ENCODE data around the gene SMIM7.

The SMIM7 gene

GRCh38 chr19:16604615-16605014, 55.3 kb downstream of the SMIM7 start:
- DNase-seq = no peak
- H3K4me3 ChIP-seq (ENCODE audit: low read depth, low read length) = no peak overlapping the region
- H3K4me1 ChIP-seq = peaks cover 16% of the 10 kb centered on the region
- H3K9me3 ChIP-seq = no peaks in the 10 kb centered on the region
- TF ChIP-seq CTCF (IDR thresholded peaks at IDR 0.05; ENCODE audit: low read depth, low read length) = no peak
- no peaks in the 10 kb centered on the region for H3K27me3 ChIP-seq
- no peaks in the 10 kb centered on the region for H3K36me3 ChIP-seq

- no peaks in the 10 kb centered on the region for H3K36me3 ChIP-seq
- H3K9me3 ChIP-seq = no peaks in the 10 kb centered on the region
- no peak for DNase-seq
- no peak overlapping the region for H3K4me3 ChIP-seq (ENCODE audit: low read depth, low read length)
- no peak for TF ChIP-seq CTCF (IDR thresholded peaks at IDR 0.05; ENCODE audit: low read depth, low read length)
- H3K4me1 ChIP-seq = peaks cover 28% of the 10 kb centered on the region
- no peaks in the 10 kb centered on the region for H3K27me3 ChIP-seq
These were observed 56.9 kb downstream of the SMIM7 start for GRCh38 chr19:16603090-16603489.

GRCh38 chr19:16601378-16602052, 58.4 kb downstream of the SMIM7 start:
- DNase-seq = no peak
- TF ChIP-seq CTCF (IDR thresholded peaks at IDR 0.05; ENCODE audit: low read depth, low read length) = no peak
- peaks cover 25% of the 10 kb centered on the region for H3K4me1 ChIP-seq
- no peaks in the 10 kb centered on the region for H3K9me3 ChIP-seq
- H3K36me3 ChIP-seq = no peaks in the 10 kb centered on the region
- H3K4me3 ChIP-seq (ENCODE audit: low read depth, low read length) = no peak overlapping the region
- no peaks in the 10 kb centered on the region for H3K27me3 ChIP-seq

- Histone ChIP-seq H3K4me3 (ENCODE audit: low read depth, low read length) (no peak overlapping the region), H3K36me3 (no peaks in the 10 kb centered on the region), H3K9me3 (no peaks in the 10 kb centered on the region), H3K4me1 (peaks cover 22% of the 10 kb centered on the region), H3K27me3 (no peaks in the 10 kb centered on the region)
- no peak for TF ChIP-seq CTCF (IDR thresholded peaks at IDR 0.05; ENCODE audit: low read depth, low read length)
- no peak for DNase-seq
These were observed 59.1 kb downstream of the SMIM7 start for GRCh38 chr19:16600824-16601223.

- Histone ChIP-seq H3K4me3 (ENCODE audit: low read depth, low read length) (no peak overlapping the region), H3K27me3 (no peaks in the 10 kb centered on the region), H3K36me3 (no peaks in the 10 kb centered on the region), H3K4me1 (peaks cover 14% of the 10 kb centered on the region), H3K9me3 (no peaks in the 10 kb centered on the region)
- peak; percentile 31 for DNase-seq
- TF ChIP-seq CTCF (IDR thresholded peaks at IDR 0.05; ENCODE audit: low read depth, low read length) = no peak
These were observed 60.1 kb downstream of the SMIM7 start for GRCh38 chr19:16599655-16600346.

GRCh38 chr19:16598848-16599247, 61.1 kb downstream of the SMIM7 start:
- Histone ChIP-seq H3K4me3 (ENCODE audit: low read depth, low read length) (no peak overlapping the region), H3K36me3 (no peaks in the 10 kb centered on the region), H3K4me1 (peaks cover 14% of the 10 kb centered on the region), H3K9me3 (no peaks in the 10 kb centered on the region), H3K27me3 (no peaks in the 10 kb centered on the region)
- no peak for TF ChIP-seq CTCF (IDR thresholded peaks at IDR 0.05; ENCODE audit: low read depth, low read length)
- peak; percentile 37 for DNase-seq

Measured in BE2C (cell line).